H1 (cell line): ENCODE results near the gene COG4. TPM values are rescaled to one million over a fixed set of nuclear protein-coding genes. Genes with fewer than 3 reads are reported as not detected.
"Not testable (repeated sequence)": the region's sequence is repeated elsewhere in the genome, so short reads cannot be mapped to it uniquely, and the experiment has no call there.

Experiments
- CTCF ChIA-PET: fragments of 300-600 bp; sonication (Branson Sonifier 250); formaldehyde crosslinking; loops from one replicate; lab custom pipeline; 2021; ENCODE audit not compliant: partially characterized antibody; lab: Charles Lee
- POLR2A ChIA-PET: fragments of 300-600 bp; sonication (Branson Sonifier 250); formaldehyde crosslinking; loops from one replicate; lab custom pipeline; 2021; ENCODE audit warnings: inconsistent platforms; ENCODE audit not compliant: partially characterized antibody; lab: Charles Lee
- DNase-seq, 2 experiments: peaks; one replicate each; pipeline versions ENCODE4 v3.0.0 to v3.0.0-alpha.2; 2010 to 2022; ENCODE audit warnings: low spot score in 2 of 2, low read depth in 1 of 2, mixed read lengths in 1 of 2
- FAIRE-seq: peaks from 2 replicates; lab custom pipeline; 2011; peaks lifted over from hg19 to GRCh38; lab: Jason Lieb, UNC
- H2AFZ ChIP-seq: 2 replicates; pipeline ENCODE4 v1.8.1; 2012; ENCODE audit warnings: low read length, inconsistent platforms
- H2AK5ac ChIP-seq: 2 replicates; pipeline ENCODE4 v1.6.1; 2013; ENCODE audit warnings: low read depth, low read length
- H2BK120ac ChIP-seq: replicated peaks from 2 replicates; pipeline ENCODE3; 2013; ENCODE audit warnings: low read depth, low read length, inconsistent platforms
- H2BK12ac ChIP-seq: 2 replicates; pipeline ENCODE4 v1.6.1; 2013; ENCODE audit warnings: low read depth, low read length
- H2BK15ac ChIP-seq: 2 replicates; pipeline ENCODE4 v1.6.1; 2013; ENCODE audit warnings: low read length
- H2BK20ac ChIP-seq: 2 replicates; pipeline ENCODE4 v1.6.1; 2013; ENCODE audit warnings: low read length
- H2BK5ac ChIP-seq: 2 replicates; pipeline ENCODE4 v1.6.1; 2013; ENCODE audit warnings: low read depth, low read length
- H3K14ac ChIP-seq: 2 replicates; pipeline ENCODE4 v1.6.1; 2013; ENCODE audit warnings: inconsistent platforms; ENCODE audit not compliant: insufficient read length
- H3K18ac ChIP-seq: 2 replicates; pipeline ENCODE4 v1.6.1; 2013; ENCODE audit warnings: low read length; ENCODE audit errors: extremely low read depth
- H3K23ac ChIP-seq: 2 replicates; pipeline ENCODE4 v1.6.1; 2013; ENCODE audit warnings: inconsistent platforms; ENCODE audit not compliant: insufficient read length
- H3K23me2 ChIP-seq: 2 replicates; pipeline ENCODE4 v1.6.1; 2013; ENCODE audit warnings: low read depth, low read length
- H3K27ac ChIP-seq: 2 replicates; pipeline ENCODE4 v1.6.1; 2011; ENCODE audit warnings: low read depth, low read length, inconsistent platforms
- H3K27me3 ChIP-seq, 4 experiments: replicated peaks in 1 of 4; 1 replicate in 1 of 4; 2 replicates in 3 of 4; pipeline versions ENCODE4 v1.6.1 to v1.8.1; 2011 to 2013; ENCODE audit warnings: low read length in 3 of 4, mild to moderate bottlenecking in 3 of 4, inconsistent platforms in 2 of 4, mixed read lengths in 2 of 4, moderate library complexity in 1 of 4; ENCODE audit not compliant: control insufficient read depth in 3 of 4, insufficient read depth in 3 of 4; ENCODE audit errors: extremely low read depth in 1 of 4
- H3K36me3 ChIP-seq, 4 experiments: 2 replicates each; pipeline versions ENCODE4 v1.6.1 to v1.8.1; 2011 to 2013; ENCODE audit warnings: mild to moderate bottlenecking in 4 of 4, low read length in 3 of 4, moderate library complexity in 2 of 4, control low read depth in 1 of 4, inconsistent platforms in 1 of 4; ENCODE audit not compliant: insufficient read depth in 4 of 4, control insufficient read depth in 2 of 4
- H3K4ac ChIP-seq: replicated peaks from 2 replicates; pipeline ENCODE3; 2013; ENCODE audit warnings: low read length, low read depth, mixed read lengths, inconsistent platforms; ENCODE audit not compliant: insufficient read length
- H3K4me1 ChIP-seq, 4 experiments: replicated peaks in 1 of 4; 1 replicate in 1 of 4; 2 replicates in 3 of 4; pipeline versions ENCODE4 v1.6.1 to v1.8.1; 2011 to 2013; ENCODE audit warnings: low read length in 3 of 4, inconsistent platforms in 2 of 4, mixed read lengths in 1 of 4; ENCODE audit not compliant: insufficient read depth in 4 of 4, control insufficient read depth in 3 of 4
- H3K4me2 ChIP-seq, 2 experiments: 2 replicates each; pipeline versions ENCODE4 v1.6.1 to v1.8.1; 2011 to 2013; ENCODE audit warnings: low read depth in 2 of 2, low read length in 2 of 2, control low read depth in 1 of 2, inconsistent platforms in 1 of 2, mild to moderate bottlenecking in 1 of 2; ENCODE audit not compliant: insufficient read depth in 1 of 2
- H3K4me3 ChIP-seq, 4 experiments: fragments of 200-600, 300-600 bp in 1 of 4; sonication (generic), shearing (Covaris generic), sonication (Bioruptor Twin) in 1 of 4; 2 replicates each; pipeline versions ENCODE4 v1.5.1 to v1.8.1; 2011 to 2016; ENCODE audit warnings: low read length in 4 of 4, low read depth in 3 of 4, control low read depth in 2 of 4, inconsistent platforms in 2 of 4, mild to moderate bottlenecking in 2 of 4, mixed read lengths in 1 of 4, moderate library complexity in 1 of 4; ENCODE audit not compliant: insufficient read depth in 2 of 4; ENCODE audit errors: extremely low read depth in 1 of 4
- H3K56ac ChIP-seq: replicated peaks from 2 replicates; pipeline ENCODE3; 2013; ENCODE audit warnings: low read depth, mild to moderate bottlenecking, mixed read lengths, low read length, inconsistent platforms; ENCODE audit not compliant: insufficient read length
- H3K79me1 ChIP-seq: 2 replicates; pipeline ENCODE4 v1.6.1; 2013; ENCODE audit warnings: low read depth, low read length, control low read depth
- H3K79me2 ChIP-seq, 2 experiments: 2 replicates each; pipeline versions ENCODE4 v1.6.1 to v1.8.1; 2012 to 2013; ENCODE audit warnings: low read length in 2 of 2, mild to moderate bottlenecking in 2 of 2, inconsistent platforms in 1 of 2; ENCODE audit not compliant: insufficient read depth in 2 of 2, control insufficient read depth in 1 of 2
- H3K9ac ChIP-seq, 4 experiments: replicated peaks in 1 of 4; 1 replicate in 1 of 4; 2 replicates in 3 of 4; pipeline versions ENCODE4 v1.6.1 to v1.8.1; 2011 to 2013; ENCODE audit warnings: low read depth in 3 of 4, low read length in 3 of 4, control low read depth in 2 of 4, mild to moderate bottlenecking in 2 of 4, moderate library complexity in 2 of 4, inconsistent platforms in 1 of 4; ENCODE audit errors: extremely low read depth in 1 of 4
- H3K9me3 ChIP-seq, 2 experiments: 2 replicates each; pipeline versions ENCODE4 v1.6.1 to v1.8.1; 2012 to 2013; ENCODE audit warnings: mild to moderate bottlenecking in 2 of 2, moderate library complexity in 2 of 2, control low read depth in 1 of 2, inconsistent platforms in 1 of 2, low read depth in 1 of 2, low read length in 1 of 2, mixed read lengths in 1 of 2; ENCODE audit not compliant: insufficient read depth in 2 of 2
- H4K20me1 ChIP-seq, 2 experiments: replicated peaks in 1 of 2; 2 replicates each; pipeline versions ENCODE3 to v1.8.1; 2011 to 2013; ENCODE audit warnings: inconsistent platforms in 2 of 2, low read length in 2 of 2, mild to moderate bottlenecking in 1 of 2; ENCODE audit not compliant: insufficient read depth in 2 of 2, control insufficient read depth in 1 of 2
- H4K5ac ChIP-seq: 2 replicates; pipeline ENCODE4 v1.6.1; 2013; ENCODE audit warnings: low read length, low read depth, mixed read lengths, inconsistent platforms; ENCODE audit not compliant: insufficient read length
- H4K8ac ChIP-seq: 2 replicates; pipeline ENCODE4 v1.8.0; 2013; ENCODE audit warnings: mild to moderate bottlenecking, moderate library complexity, low read length, inconsistent platforms; ENCODE audit not compliant: insufficient read depth; ENCODE audit errors: extremely low read depth
- H4K91ac ChIP-seq: replicated peaks from 2 replicates; pipeline ENCODE3; 2013; ENCODE audit warnings: low read length, mixed read lengths, inconsistent platforms; ENCODE audit not compliant: insufficient read length
- WGBS, 2 experiments: shearing (Covaris generic) in 1 of 2; methylation state at CpG; one replicate each; pipeline versions ENCODE4 v1.1.6 to v1.1.7; 2013 to 2015; ENCODE audit warnings: low lambda C conversion rate in 2 of 2, mixed read lengths in 2 of 2, inconsistent platforms in 1 of 2, low coverage in 1 of 2, missing lambda C conversion rate in 1 of 2; ENCODE audit not compliant: insufficient replicate concordance in 2 of 2, insufficient coverage in 1 of 2, insufficient read length in 1 of 2; ENCODE audit errors: extremely low coverage in 1 of 2, missing lambda C conversion rate in 1 of 2; 5-methylcytosine and 5-hydroxymethylcytosine counted together
- polyA plus RNA-seq, 7 experiments: library from polyadenylated mRNA; depleted of rRNA in 3 of 7; stranded (reverse) in 5 of 7; unstranded in 2 of 7; fragments of >200 nt in 5 of 7; fragments of 200-250 nt in 2 of 7; gene quantifications; 1 replicate in 5 of 7; 2 replicates in 1 of 7; 4 replicates in 1 of 7; pipeline versions ENCODE4 v1.2.1 to v1.2.3, GENCODE V29; 2011 to 2013; ENCODE audit warnings: missing spikeins in 2 of 7, mixed read lengths in 2 of 7
- total RNA-seq: library from RNA; stranded (reverse); fragmentation: NEBNext Ultra II Directional; extraction: Animal tissue kit (Norgen Biotek cat#: 25700); gene quantifications from 2 replicates; pipeline ENCODE4 v1.2.1, GENCODE V29; 2021

COG4 gene
- total and polyA plus RNA-seq, 2 of the 8 experiments (the other 6 are each of a cell fraction or from before 2014, with no cell fraction given): 46.1 to 50.2 TPM

DNA sequence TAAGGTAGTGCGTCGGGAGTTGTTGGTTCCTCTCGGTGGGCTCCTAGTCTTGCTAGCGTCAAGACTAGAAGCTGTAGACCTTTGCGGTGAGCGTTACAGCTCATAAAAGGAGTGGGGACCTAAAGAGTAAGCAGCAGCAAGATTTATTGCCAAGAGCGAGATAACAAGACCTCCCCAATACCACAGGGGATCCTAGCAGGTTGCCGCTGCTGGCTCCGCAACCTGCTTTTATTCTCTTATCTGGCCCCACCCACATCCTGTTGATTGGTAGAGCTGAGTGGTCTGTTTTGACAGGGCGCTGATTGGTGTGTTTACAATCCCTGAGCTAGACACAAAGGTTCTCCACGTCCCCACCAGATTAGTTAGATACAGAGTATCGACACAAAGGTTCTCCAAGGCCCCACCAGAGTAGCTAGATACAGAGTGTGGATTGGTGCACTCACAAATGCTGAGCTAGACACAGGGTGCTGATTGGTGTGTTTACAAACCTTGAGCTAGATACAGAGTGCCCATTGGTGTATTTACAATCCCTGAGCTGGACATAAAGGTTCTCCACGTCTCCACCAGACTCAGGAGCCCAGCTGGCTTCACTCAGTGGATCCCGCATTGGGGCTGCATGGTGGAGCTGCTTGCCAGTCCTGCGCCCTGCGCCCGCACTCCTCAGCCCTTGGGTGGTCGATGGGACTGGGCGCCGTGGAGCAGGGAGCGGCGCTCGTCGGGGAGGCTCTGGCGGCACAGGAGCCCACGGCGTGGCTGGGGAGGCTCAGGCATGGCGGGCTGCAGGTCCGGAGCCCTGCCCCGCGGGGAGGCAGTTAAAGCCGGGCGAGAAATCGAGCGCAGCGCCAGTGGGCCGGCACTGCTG is 73.0 kb downstream of the COG4 start:
- not testable (repeated sequence) for H4K20me1 ChIP-seq

More for the DNA sequence above, 73.0 kb downstream of the COG4 start:
- CTCF ChIA-PET: interaction anchor here (0.8 to 1.9 kb wide), 7 partner anchors 17 to 56 kb away, joined by 3 to 5 read pairs (median 3); no protein-coding TSS in a partner anchor
- H4K5ac ChIP-seq, H2BK12ac ChIP-seq, H3K18ac ChIP-seq, H4K8ac ChIP-seq, H3K79me2 ChIP-seq, H3K36me3 ChIP-seq, H3K14ac ChIP-seq, H3K9ac ChIP-seq, H2BK20ac ChIP-seq, H3K9me3 ChIP-seq, H3K4ac ChIP-seq, H3K4me1 ChIP-seq, H2BK120ac ChIP-seq, H3K79me1 ChIP-seq, H3K4me2 ChIP-seq, H2AFZ ChIP-seq, H3K56ac ChIP-seq, H3K27ac ChIP-seq, DNase-seq, H4K91ac ChIP-seq, H3K4me3 ChIP-seq, H3K27me3 ChIP-seq, FAIRE-seq, H2BK15ac ChIP-seq, H3K23me2 ChIP-seq, H2AK5ac ChIP-seq, H2BK5ac ChIP-seq, H3K23ac ChIP-seq: not testable (repeated sequence)
- 94% methylated on average over 36 of the region's 37 CpGs; no CpG with 5 or more reads in 1 of the 2 experiments for WGBS, 2 experiments
- POLR2A ChIA-PET: interaction anchor here (0.6 to 2.1 kb wide), 5 partner anchors 18 to 72 kb away, joined by 3 to 7 read pairs (median 4); no protein-coding TSS in a partner anchor
